Measurements from ENCODE around the gene KRTAP17-1.
A peak's percentile ranks its signal among the peaks of the same experiment; 100 is the strongest.

KRTAP17-1 gene

GRCh38 chr17:41332239-41332638 is 16.7 kb upstream of the KRTAP17-1 start:
- no peak for DNase-seq (ENCODE audit: low spot score)

- DNase-seq (ENCODE audit: low spot score): no peak
Measured at GRCh38 chr17:41331606-41332005, 16.1 kb upstream of the KRTAP17-1 start.

GRCh38 chr17:41329279-41329948 is 13.9 kb upstream of the KRTAP17-1 start:
- peak; percentile 76 for DNase-seq (ENCODE audit: low spot score)

DNA sequence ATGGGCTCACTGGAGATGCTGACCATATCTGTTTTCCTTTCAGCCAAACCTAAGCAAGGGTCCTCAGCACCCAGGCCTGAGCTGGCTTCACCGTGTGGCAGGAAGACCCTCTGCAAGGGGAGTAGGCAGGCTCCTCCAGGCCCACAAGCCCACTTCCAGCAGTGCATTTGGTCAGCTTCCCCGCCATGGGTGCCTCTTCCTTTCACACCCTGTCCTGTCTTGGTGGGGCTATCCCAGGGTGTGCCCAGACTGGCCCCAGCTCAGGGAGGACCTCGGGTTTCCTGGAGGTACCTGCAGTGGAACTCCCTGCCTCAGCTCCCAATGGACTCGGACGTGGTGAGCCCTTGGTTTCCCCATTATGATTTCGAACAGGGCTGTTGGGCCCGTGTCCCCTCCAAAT is 12.7 kb upstream of the KRTAP17-1 start:
- DNase-seq (ENCODE audit: low spot score): no peak

GRCh38 chr17:41327411-41328120 is 12.1 kb upstream of the KRTAP17-1 start:
- DNase-seq (ENCODE audit: low spot score): no peak

GRCh38 chr17:41326173-41327145 is 10.9 kb upstream of the KRTAP17-1 start:
- no peak for DNase-seq (ENCODE audit: low spot score)

DNA sequence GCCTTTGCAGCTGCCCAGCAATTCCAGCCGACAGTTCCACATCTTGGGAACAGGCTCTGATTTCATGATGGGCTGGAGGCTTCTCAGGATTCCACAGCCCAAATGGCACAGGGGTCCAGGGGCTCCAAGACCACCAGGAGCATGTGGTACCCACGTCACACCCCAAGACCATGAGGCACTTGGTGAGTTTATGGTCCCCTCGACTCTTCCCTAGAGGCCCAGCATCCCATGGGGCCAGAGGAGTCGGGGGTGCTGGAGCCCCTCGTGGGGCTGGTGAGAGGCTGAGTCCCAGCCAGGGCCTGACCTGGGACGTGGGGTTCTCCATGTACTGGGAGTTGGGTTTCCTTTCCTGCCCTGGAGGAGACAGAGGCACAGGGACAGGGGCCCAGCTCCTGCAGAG is 10.1 kb upstream of the KRTAP17-1 start:
- DNase-seq (ENCODE audit: low spot score): no peak

DNA sequence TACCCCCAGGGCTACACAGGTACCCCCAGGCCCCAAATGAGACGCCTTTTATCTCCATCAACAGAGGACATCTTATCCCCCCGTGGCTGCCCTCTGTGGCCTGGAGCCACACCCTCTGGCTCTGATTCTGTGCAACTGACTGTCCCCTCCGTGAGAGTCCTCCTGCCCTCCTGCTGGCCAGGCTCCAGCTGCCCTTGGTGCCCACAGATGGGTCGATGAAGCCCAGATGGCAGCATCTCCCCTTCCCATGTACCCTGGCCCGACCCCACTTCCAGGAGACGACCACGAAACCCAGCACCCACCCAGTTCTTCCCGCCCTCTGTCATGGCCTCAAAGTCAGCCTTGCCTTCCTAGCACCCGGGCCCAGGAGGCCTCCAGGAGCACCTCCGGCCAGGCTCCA is 9.6 kb upstream of the KRTAP17-1 start:
- no peak for DNase-seq (ENCODE audit: low spot score)

- peak; percentile 66 for DNase-seq (ENCODE audit: low spot score)
Measured at GRCh38 chr17:41324180-41325075, 8.9 kb upstream of the KRTAP17-1 start.

DNA sequence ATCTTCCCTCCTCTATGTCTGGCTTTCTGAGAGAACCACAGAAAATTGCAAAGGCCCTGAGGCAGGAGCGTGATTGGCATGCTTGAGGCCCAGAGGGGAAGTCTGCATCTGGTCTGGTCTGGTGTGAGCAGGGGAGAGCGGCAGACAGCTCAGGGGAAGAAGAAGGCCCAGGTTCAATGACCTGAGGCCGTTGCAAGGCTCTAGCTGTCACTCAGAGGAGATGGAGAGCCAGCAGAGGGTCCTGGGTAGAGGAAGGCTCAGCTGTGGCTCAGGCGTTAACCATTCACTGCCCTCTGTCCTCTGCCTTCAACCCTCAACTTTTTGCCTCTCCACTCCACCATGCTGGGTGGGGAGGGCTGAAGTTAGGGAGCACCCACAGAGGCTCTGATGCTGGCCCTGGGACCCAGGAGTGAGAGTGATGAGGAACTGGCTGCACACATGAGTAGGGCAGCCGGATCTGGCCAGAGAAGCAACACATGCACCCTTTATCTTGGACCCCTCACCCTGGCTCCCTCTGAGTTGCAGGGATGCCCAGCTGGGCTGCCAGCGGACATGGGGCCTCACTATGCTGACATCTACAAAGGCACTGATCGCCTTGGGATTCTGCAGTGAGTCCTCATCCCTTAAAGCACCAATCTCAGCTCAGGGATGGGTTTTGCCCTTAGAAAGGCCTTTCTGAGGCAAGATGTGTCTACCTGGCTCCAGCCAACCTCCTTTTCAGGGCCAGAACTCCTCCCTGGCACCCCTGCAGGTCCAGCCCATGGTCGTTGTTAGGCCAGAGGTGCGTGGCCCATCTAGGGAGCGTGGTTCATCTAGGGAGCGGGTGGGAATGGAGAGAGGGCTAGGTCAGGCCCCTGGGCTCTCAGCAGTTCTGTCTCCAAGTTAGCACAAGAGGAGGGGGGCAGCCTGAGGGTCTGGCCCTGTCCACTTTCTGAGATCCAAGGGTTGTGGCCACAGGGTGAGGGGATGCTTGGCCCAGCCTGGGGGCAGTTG is 7.7 kb upstream of the KRTAP17-1 start:
- no peak for DNase-seq (ENCODE audit: low spot score)

- peak; percentile 32 for DNase-seq (ENCODE audit: low spot score)
Measured at GRCh38 chr17:41322094-41322902, 6.8 kb upstream of the KRTAP17-1 start.

GRCh38 chr17:41318231-41318630 is 2.7 kb upstream of the KRTAP17-1 start:
- no peak for DNase-seq (ENCODE audit: low spot score)

GRCh38 chr17:41315814-41316445 is 420 bp upstream of the KRTAP17-1 start:
- no peak for DNase-seq (ENCODE audit: low spot score)

DNA sequence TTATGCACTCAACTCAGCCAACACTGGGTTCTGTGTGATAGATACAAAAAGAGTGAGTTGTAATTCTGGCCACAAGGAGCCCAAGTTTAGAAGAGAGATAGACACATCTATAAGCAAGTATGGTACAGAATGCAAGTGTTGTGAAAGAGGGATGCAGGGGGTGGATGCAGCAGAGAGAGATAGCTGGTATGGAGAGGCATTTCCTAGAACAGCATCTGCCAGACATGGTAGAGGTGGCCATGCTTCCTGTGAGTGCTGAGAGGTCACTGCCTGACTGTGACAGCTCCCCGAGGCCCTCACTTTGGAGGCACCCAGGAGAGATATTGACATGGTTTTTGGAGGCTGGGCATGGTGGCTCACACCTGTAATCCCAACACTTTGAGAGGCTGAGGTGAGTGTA is 4.4 kb downstream of the KRTAP17-1 start:
- no peak for DNase-seq (ENCODE audit: low spot score)

DNA sequence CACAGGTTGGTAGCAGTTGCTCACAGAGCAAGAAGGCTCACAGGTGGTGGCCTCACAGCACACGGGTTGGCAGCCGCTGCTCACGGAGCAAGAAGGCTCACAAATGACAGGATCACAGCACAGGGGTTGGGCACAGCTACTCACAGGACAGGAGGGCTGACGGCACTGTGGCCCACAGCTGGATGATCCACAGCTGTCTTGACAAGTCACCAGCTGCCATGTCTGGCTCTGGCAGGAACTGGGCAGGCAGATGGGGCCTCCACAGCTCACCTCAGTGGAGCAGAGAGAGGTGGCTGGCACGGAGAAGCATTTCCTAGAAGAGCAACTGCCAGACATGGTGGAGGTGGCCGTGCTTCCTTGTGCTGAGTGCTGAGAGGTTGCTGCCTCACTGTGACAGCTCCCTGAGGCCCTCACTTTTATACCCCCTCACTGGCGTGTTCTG is 6.6 kb downstream of the KRTAP17-1 start, which contains the start of gene KRTAP16-1:
KRTAP16-1 (minus strand) TSS at position 392 of the 442 bp plus-strand sequence; CDS start at position 336, 56 bp downstream.
- DNase-seq (ENCODE audit: low spot score): no peak

GRCh38 chr17:41308251-41308917 is 7.1 kb downstream of the KRTAP17-1 start:
- DNase-seq (ENCODE audit: low spot score): no peak

- DNase-seq (ENCODE audit: low spot score): no peak
Measured at GRCh38 chr17:41307647-41308046, 7.9 kb downstream of the KRTAP17-1 start.

- DNase-seq (ENCODE audit: low spot score): no peak
Measured at GRCh38 chr17:41304091-41304490, 11.4 kb downstream of the KRTAP17-1 start.
